ENCODE results near the gene MACF1.

MACF1 gene

GRCh38 chr1:39261712-39262221 lies 57.3 kb downstream of the MACF1 start:
- no peak for TF ChIP-seq CTCF (IDR thresholded peaks at IDR 0.05; ENCODE audit: unreplicated experiment in 3 of 3)
- Mint-ChIP-seq H3K27ac (peak overlapping the region in 1 of 3 experiments; percentile 31), H3K9me3 (no peaks in the 10 kb centered on the region), H3K36me3 (ENCODE audit: low read depth) (peaks cover 19% of the 10 kb centered on the region), H3K27me3 (ENCODE audit: low read depth) (no peaks in the 10 kb centered on the region), H3K4me3 (no peak overlapping the region), H3K4me1 (peaks cover 25% of the 10 kb centered on the region)

- TF ChIP-seq CTCF (IDR thresholded peaks at IDR 0.05; ENCODE audit: unreplicated experiment in 3 of 3) = no peak
- no peak overlapping the region for H3K4me3 Mint-ChIP-seq
- H3K27me3 Mint-ChIP-seq (ENCODE audit: low read depth) = no peaks in the 10 kb centered on the region
- peaks cover 19% of the 10 kb centered on the region for H3K36me3 Mint-ChIP-seq (ENCODE audit: low read depth)
- peak overlapping the region in 1 of 3 experiments; percentile 8 for H3K27ac Mint-ChIP-seq
- H3K4me1 Mint-ChIP-seq = peaks cover 27% of the 10 kb centered on the region
- H3K9me3 Mint-ChIP-seq = no peaks in the 10 kb centered on the region
Measured at GRCh38 chr1:39262802-39263201, 58.3 kb downstream of the MACF1 start.

- H3K9me3 Mint-ChIP-seq = no peaks in the 10 kb centered on the region
- H3K36me3 Mint-ChIP-seq (ENCODE audit: low read depth) = peaks cover 7% of the 10 kb centered on the region
- peak overlapping the region in 1 of 3 experiments; percentile 44 for H3K4me3 Mint-ChIP-seq
- H3K27me3 Mint-ChIP-seq (ENCODE audit: low read depth) = no peaks in the 10 kb centered on the region
- peaks cover 57% of the 10 kb centered on the region for H3K4me1 Mint-ChIP-seq
- peak overlapping the region; percentile 3 to 76 (median 54) for H3K27ac Mint-ChIP-seq
- peak; percentile 14 to 24 (median 18) for TF ChIP-seq CTCF (IDR thresholded peaks at IDR 0.05; ENCODE audit: unreplicated experiment in 3 of 3)
Measured at GRCh38 chr1:39266269-39266668, 61.8 kb downstream of the MACF1 start.

GRCh38 chr1:39266792-39267191 lies 62.3 kb downstream of the MACF1 start:
- TF ChIP-seq CTCF (IDR thresholded peaks at IDR 0.05; ENCODE audit: unreplicated experiment in 3 of 3) = no peak
- H3K27ac Mint-ChIP-seq = no peak overlapping the region
- H3K36me3 Mint-ChIP-seq (ENCODE audit: low read depth) = peaks cover 7% of the 10 kb centered on the region
- peaks cover 62% of the 10 kb centered on the region for H3K4me1 Mint-ChIP-seq
- H3K4me3 Mint-ChIP-seq = no peak overlapping the region
- no peaks in the 10 kb centered on the region for H3K9me3 Mint-ChIP-seq
- no peaks in the 10 kb centered on the region for H3K27me3 Mint-ChIP-seq (ENCODE audit: low read depth)

GRCh38 chr1:39268112-39268581 lies 63.7 kb downstream of the MACF1 start:
- Mint-ChIP-seq H3K36me3 (ENCODE audit: low read depth) (peaks cover 4% of the 10 kb centered on the region), H3K27ac (peak overlapping the region; percentile 91 to 98 (median 94)), H3K4me1 (peaks cover 71% of the 10 kb centered on the region), H3K4me3 (peak overlapping the region; percentile 59 to 75 (median 73)), H3K27me3 (ENCODE audit: low read depth) (no peaks in the 10 kb centered on the region), H3K9me3 (no peaks in the 10 kb centered on the region)
- no peak for TF ChIP-seq CTCF (IDR thresholded peaks at IDR 0.05; ENCODE audit: unreplicated experiment in 3 of 3)

GRCh38 chr1:39268906-39269305 lies 64.4 kb downstream of the MACF1 start:
- H3K4me1 Mint-ChIP-seq = peaks cover 74% of the 10 kb centered on the region
- no peak for TF ChIP-seq CTCF (IDR thresholded peaks at IDR 0.05; ENCODE audit: unreplicated experiment in 3 of 3)
- H3K27me3 Mint-ChIP-seq (ENCODE audit: low read depth) = no peaks in the 10 kb centered on the region
- H3K9me3 Mint-ChIP-seq = no peaks in the 10 kb centered on the region
- peak overlapping the region; percentile 59 to 75 (median 73) for H3K4me3 Mint-ChIP-seq
- peak overlapping the region; percentile 91 to 98 (median 94) for H3K27ac Mint-ChIP-seq
- H3K36me3 Mint-ChIP-seq (ENCODE audit: low read depth) = peaks cover 4% of the 10 kb centered on the region
